ENCODE results near the gene CFAP99. TPM values are rescaled to one million over a fixed set of nuclear protein-coding genes. Genes with fewer than 3 reads are reported as not detected.

The CFAP99 gene
- total and polyA plus RNA-seq, 4 donors: 0.20 to 6.4 (median 5.9) TPM

DNA sequence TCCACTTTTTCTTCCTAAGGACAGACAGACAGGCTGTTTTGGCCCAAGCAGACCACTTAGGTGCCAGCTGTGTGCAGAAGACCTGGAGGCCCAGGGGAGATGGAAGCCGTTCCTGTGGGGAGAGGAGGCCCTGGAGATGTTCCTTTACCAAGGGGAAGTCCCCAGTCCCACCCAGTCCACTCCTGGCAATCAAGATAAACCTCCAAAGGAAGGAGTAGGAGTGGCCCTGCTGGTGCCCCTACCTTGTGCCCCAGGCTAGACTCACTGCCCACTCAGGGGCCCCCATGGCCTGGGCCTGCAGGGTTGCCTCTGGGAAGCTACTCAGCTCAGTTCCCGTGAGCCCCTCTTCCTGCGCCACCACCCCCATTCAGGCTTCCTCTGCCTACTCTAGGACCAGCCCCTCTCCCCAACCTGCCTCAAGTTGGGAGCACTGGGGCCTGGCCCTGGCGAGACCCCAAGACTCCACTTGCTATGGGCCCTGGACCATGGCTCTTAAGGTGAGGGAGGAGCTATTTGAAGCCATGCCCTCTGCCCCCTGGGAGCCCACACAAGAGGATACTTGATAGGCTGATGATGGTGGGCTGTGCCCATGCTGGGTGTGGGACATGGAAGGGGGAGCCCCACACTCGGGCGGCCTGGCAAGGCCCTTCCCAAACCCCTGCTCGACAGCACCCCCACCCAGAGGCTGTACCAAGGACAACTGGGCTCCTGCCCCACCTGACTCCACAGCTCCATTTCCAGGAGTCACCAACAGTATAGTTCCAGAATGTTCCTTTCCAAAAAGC is 25.4 kb downstream of the CFAP99 start:
- DNase-seq (ENCODE audit: low read depth in 4 of 6, low spot score in 6 of 6): no peak
- H3K36me3 ChIP-seq (ENCODE audit: control insufficient read depth, insufficient read depth, low read length): peaks cover 4% of the 10 kb centered on the region
- H3K9me3 ChIP-seq (ENCODE audit: control insufficient read depth, insufficient read depth, low read length): no peaks in the 10 kb centered on the region
- WGBS (ENCODE audit: insufficient coverage): 77% methylated on average over 4 of the region's 7 CpGs
- no peak overlapping the region for H3K27ac ChIP-seq (ENCODE audit: low read depth, low read length)
- H3K4me1 ChIP-seq (ENCODE audit: control insufficient read depth, insufficient read depth, low read length): no peaks in the 10 kb centered on the region
- no peak overlapping the region for H3K4me3 ChIP-seq (ENCODE audit: low read depth, low read length)
- no peaks in the 10 kb centered on the region for H3K27me3 ChIP-seq (ENCODE audit: control insufficient read depth, insufficient read depth, low read length)

DNA sequence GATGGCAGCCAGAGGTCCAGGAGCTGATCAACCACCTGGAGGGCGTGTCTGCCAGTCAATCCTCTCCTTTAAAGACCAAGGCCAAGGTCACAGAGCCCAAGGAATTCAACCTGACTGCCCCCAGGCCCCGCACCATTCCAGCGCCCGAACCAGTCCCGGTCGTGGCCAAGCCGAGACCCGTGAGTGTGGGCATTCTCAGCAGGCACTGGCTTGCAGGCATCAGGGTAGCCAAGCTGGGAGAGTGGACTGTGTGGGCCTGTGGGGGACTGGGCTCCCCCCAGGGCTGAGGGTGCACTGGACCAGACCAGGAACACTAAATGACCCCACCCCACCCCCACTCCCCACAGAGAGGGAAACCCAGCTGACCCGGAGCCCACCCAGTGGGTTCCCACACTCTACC is 26.4 kb downstream of the CFAP99 start:
- peaks cover 6% of the 10 kb centered on the region for H3K36me3 ChIP-seq (ENCODE audit: control insufficient read depth, insufficient read depth, low read length)
- H3K27ac ChIP-seq (ENCODE audit: low read depth, low read length): no peak overlapping the region
- H3K9me3 ChIP-seq (ENCODE audit: control insufficient read depth, insufficient read depth, low read length): no peaks in the 10 kb centered on the region
- 89% methylated on average over 7 of the region's 9 CpGs for WGBS (ENCODE audit: insufficient coverage)
- H3K4me1 ChIP-seq (ENCODE audit: control insufficient read depth, insufficient read depth, low read length): no peaks in the 10 kb centered on the region
- H3K27me3 ChIP-seq (ENCODE audit: control insufficient read depth, insufficient read depth, low read length): no peaks in the 10 kb centered on the region
- no peak for DNase-seq (ENCODE audit: low read depth in 4 of 6, low spot score in 6 of 6)
- no peak overlapping the region for H3K4me3 ChIP-seq (ENCODE audit: low read depth, low read length)

DNA sequence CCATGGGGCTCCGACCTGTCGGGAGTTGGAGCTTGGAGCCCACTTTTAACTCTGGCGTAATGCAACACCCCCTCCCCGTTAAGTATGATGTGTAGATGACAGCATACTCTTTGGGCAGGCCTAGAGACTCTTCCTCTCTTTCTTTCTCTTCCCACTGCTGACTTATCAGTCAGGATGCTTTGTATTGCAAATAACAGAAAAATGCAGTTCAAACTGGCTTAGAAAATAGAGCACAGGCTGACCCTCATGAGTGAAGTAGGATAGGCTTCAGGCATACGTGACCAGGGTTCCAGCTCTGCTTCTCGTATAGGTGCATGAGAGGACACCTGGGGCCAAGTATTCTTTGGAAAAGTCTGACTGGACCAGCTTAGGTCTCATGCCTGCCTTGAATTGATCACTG is 26.8 kb downstream of the CFAP99 start:
- WGBS (ENCODE audit: insufficient coverage): 91% methylated on average over 3 of the region's 6 CpGs
- H3K4me3 ChIP-seq (ENCODE audit: low read depth, low read length): no peak overlapping the region
- no peaks in the 10 kb centered on the region for H3K9me3 ChIP-seq (ENCODE audit: control insufficient read depth, insufficient read depth, low read length)
- peaks cover 10% of the 10 kb centered on the region for H3K36me3 ChIP-seq (ENCODE audit: control insufficient read depth, insufficient read depth, low read length)
- DNase-seq (ENCODE audit: low read depth in 4 of 6, low spot score in 6 of 6): no peak
- H3K27me3 ChIP-seq (ENCODE audit: control insufficient read depth, insufficient read depth, low read length): no peaks in the 10 kb centered on the region
- no peak overlapping the region for H3K27ac ChIP-seq (ENCODE audit: low read depth, low read length)
- no peaks in the 10 kb centered on the region for H3K4me1 ChIP-seq (ENCODE audit: control insufficient read depth, insufficient read depth, low read length)

DNA sequence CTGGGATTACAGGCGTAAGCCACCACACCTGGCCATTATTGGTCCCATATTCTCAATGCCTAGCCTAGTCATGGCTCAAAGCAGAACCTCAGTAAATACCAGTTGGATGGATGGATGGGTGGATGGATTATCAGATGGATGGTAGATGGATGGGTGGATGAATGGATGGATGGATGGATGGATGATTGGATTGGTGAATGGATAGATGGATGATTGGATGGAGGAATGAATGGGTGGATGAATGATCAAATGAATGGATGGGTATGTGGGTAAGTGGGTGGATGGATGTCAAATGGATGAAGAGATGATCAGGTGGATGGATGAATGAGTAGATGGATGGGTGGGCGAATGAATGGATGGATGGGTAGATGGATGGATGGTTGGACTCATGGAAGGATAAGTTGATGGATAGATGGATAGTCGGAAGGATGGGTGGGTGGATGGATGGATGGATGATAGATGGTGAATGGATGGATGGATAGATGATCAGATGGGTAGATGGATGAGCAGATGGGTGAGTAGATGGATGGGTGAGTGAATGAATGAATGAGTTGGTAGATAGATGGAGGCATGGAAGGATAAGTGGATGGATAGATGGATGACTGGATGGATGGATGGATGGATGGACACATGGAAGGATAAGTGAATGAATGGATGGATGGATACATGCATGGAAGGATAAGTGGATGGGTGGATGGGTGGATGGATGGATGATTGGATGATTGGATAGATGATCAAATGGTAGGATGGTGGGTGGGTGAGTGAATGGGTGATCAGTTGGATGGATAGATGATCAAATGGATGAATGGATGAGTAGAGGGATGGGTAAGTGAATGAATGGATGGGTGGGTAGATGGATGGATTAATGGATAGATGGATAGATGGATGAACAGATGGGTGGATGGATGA is 28.2 kb downstream of the CFAP99 start:
- Histone ChIP-seq H3K27ac (ENCODE audit: low read depth, low read length) (no peak overlapping the region), H3K4me1 (ENCODE audit: control insufficient read depth, insufficient read depth, low read length) (no peaks in the 10 kb centered on the region), H3K36me3 (ENCODE audit: control insufficient read depth, insufficient read depth, low read length) (peaks cover 10% of the 10 kb centered on the region), H3K27me3 (ENCODE audit: control insufficient read depth, insufficient read depth, low read length) (no peaks in the 10 kb centered on the region), H3K9me3 (ENCODE audit: control insufficient read depth, insufficient read depth, low read length) (no peaks in the 10 kb centered on the region), H3K4me3 (ENCODE audit: low read depth, low read length) (no peak overlapping the region)
- no peak for DNase-seq (ENCODE audit: low read depth in 4 of 6, low spot score in 6 of 6)
- 87% methylated on average over 2 of the region's 3 CpGs for WGBS (ENCODE audit: insufficient coverage)

DNA sequence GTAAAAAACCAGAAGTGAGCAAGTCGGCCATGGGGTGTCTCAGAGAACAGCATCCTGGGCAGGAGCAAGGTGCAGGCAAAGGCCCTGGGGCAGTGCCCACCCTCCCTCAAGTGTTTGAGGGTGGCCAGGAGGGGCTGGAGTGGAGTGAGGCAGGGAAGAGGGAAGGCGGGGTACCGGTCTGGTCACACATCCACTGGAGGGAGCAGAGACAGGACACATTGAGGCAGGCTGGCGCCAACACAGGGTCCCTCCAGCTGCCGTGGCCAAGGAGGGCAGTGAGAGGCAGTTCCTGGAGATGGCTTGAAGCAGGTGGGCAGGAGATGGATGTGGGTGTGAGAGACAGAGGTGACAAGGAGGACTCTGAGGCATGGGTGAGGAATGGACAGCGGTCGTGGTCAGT is 29.8 kb downstream of the CFAP99 start:
- Histone ChIP-seq H3K9me3 (ENCODE audit: control insufficient read depth, insufficient read depth, low read length) (no peaks in the 10 kb centered on the region), H3K4me1 (ENCODE audit: control insufficient read depth, insufficient read depth, low read length) (no peaks in the 10 kb centered on the region), H3K27ac (ENCODE audit: low read depth, low read length) (no peak overlapping the region), H3K27me3 (ENCODE audit: control insufficient read depth, insufficient read depth, low read length) (no peaks in the 10 kb centered on the region), H3K4me3 (ENCODE audit: low read depth, low read length) (no peak overlapping the region), H3K36me3 (ENCODE audit: control insufficient read depth, insufficient read depth, low read length) (peaks cover 10% of the 10 kb centered on the region)
- 90% methylated on average over 7 of the region's 7 CpGs for WGBS (ENCODE audit: insufficient coverage)
- DNase-seq (ENCODE audit: low read depth in 4 of 6, low spot score in 6 of 6): no peak

DNA sequence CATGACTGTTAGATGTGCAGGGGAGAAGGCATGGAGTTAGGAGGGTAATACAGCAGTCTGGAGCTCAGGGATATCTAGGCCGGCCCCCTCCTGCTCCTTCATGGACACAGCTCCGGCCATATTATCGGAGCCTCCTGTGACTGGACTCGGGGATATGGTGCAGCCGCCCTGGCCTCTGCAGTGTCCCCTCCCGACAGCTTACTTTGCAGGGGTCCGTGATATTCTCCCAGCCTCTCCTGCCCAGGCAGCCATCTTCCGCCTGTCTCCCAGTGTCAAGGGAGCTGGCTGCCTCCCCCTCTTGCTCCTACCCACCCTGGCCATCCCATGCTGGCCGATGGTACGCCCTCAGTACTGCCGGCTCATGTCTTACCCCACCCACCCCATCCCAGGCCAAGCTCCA is 30.3 kb downstream of the CFAP99 start:
- Histone ChIP-seq H3K27me3 (ENCODE audit: control insufficient read depth, insufficient read depth, low read length) (no peaks in the 10 kb centered on the region), H3K9me3 (ENCODE audit: control insufficient read depth, insufficient read depth, low read length) (no peaks in the 10 kb centered on the region), H3K4me3 (ENCODE audit: low read depth, low read length) (no peak overlapping the region), H3K4me1 (ENCODE audit: control insufficient read depth, insufficient read depth, low read length) (no peaks in the 10 kb centered on the region), H3K36me3 (ENCODE audit: control insufficient read depth, insufficient read depth, low read length) (peaks cover 10% of the 10 kb centered on the region), H3K27ac (ENCODE audit: low read depth, low read length) (no peak overlapping the region)
- 90% methylated on average over 11 of the region's 11 CpGs for WGBS (ENCODE audit: insufficient coverage)
- DNase-seq (ENCODE audit: low read depth in 4 of 6, low spot score in 6 of 6): no peak

DNA sequence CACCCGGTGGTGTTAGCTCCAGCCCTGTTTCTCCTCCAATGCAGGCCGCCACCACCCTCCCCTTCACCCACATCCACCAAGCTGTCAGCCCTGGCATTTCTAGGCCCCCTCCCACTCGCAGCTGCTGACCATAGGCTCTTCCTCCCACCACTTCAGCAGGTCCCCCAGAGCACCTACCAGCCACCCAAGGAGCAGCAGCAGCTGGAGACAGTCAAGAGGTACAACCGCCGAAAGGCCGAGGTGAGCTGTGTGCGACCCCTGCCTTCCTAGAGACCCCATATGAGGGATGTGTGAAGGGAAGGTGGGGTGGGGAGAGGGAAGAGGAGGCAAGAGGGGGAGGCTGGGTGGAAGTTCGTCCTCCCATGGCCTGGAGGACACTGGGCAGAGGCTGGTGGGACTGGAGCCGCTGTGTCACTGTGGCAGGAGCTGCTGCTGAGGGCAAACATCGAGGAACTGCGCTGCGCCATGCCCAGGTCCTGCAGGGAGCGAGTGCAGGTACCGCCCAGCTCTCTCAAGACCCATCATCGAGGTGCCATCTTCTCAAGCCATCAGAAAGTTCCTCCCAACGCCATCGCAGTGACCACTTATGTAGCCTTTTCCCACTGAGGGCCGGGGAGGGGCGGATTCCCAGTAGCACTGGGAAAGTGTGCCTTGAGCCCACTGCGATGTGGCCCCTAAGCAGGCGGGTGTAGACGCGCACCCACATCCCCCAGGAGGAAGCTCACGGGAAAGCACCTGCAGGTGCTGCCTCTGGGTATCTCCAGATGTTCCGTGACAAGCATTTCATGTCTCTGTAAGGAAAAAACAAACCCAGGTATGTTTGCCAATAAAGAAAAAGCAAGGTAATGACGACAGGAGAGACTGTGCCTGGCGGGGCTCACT is 31.0 kb downstream of the CFAP99 start:
- no peak for DNase-seq (ENCODE audit: low read depth in 4 of 6, low spot score in 6 of 6)
- H3K27ac ChIP-seq (ENCODE audit: low read depth, low read length): no peak overlapping the region
- H3K4me1 ChIP-seq (ENCODE audit: control insufficient read depth, insufficient read depth, low read length): no peaks in the 10 kb centered on the region
- no peaks in the 10 kb centered on the region for H3K27me3 ChIP-seq (ENCODE audit: control insufficient read depth, insufficient read depth, low read length)
- H3K36me3 ChIP-seq (ENCODE audit: control insufficient read depth, insufficient read depth, low read length): peaks cover 10% of the 10 kb centered on the region
- H3K9me3 ChIP-seq (ENCODE audit: control insufficient read depth, insufficient read depth, low read length): no peaks in the 10 kb centered on the region
- no peak overlapping the region for H3K4me3 ChIP-seq (ENCODE audit: low read depth, low read length)
- 90% methylated on average over 27 of the region's 27 CpGs for WGBS (ENCODE audit: insufficient coverage)

DNA sequence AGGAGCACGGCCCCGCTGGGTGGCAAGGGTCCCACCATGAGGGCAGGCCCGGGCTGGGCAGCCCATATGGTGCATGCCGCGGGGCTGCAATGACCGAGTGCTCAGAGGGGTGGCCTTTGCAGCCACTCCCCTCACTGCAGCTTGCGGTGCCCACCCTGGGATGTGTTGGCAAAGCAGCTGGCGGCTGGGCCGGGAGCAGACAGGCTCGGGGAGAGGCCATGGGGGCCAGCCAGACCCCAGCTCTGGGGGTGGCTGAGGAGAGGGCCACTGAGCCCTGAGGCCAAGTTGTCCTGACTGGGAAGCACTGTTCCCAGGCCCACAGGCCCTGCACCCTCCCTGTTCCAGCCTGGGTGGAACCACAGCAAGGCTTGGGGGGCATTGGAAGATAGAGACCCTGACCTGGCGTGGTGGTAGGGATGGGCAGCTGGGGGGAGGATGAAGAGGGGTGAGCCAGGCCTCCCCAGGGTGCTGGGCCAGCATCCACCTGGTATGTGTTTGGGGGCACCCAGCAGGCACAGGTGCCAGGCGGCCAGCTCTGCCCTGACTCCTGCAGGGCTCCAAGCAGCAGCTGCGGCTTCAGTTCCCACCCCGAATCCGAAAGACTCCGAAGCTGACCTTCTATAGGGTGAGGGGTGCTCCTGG is 31.8 kb downstream of the CFAP99 start:
- Histone ChIP-seq H3K4me3 (ENCODE audit: low read depth, low read length) (no peak overlapping the region), H3K36me3 (ENCODE audit: control insufficient read depth, insufficient read depth, low read length) (peaks cover 6% of the 10 kb centered on the region), H3K27me3 (ENCODE audit: control insufficient read depth, insufficient read depth, low read length) (no peaks in the 10 kb centered on the region), H3K9me3 (ENCODE audit: control insufficient read depth, insufficient read depth, low read length) (no peaks in the 10 kb centered on the region), H3K27ac (ENCODE audit: low read depth, low read length) (no peak overlapping the region), H3K4me1 (ENCODE audit: control insufficient read depth, insufficient read depth, low read length) (no peaks in the 10 kb centered on the region)
- DNase-seq (ENCODE audit: low read depth in 4 of 6, low spot score in 6 of 6): no peak
- 87% methylated on average over 16 of the region's 16 CpGs for WGBS (ENCODE audit: insufficient coverage)

DNA sequence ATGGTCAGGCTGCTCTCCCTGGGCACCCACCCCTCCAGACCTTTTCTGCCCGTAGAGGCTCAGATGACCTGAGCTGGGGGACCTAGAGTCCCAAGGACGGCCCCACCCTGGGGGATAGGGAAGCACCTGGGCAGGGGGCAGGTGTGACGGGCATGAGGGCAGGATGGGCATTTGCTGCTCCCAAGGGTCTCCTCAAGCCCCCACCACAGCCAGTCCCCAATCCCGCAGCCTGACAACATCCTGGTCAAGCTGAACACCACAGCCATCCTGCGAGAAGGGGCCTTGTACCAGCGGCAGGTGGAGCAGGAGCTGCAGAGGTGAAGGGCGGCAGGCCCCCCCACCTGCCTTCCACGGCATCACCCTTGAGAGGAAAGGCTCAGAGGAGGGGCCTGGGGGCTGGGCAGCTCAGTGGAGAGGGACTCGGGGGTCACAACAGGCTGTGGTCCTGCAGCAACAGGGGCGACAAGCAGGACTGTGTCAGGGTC is 32.3 kb downstream of the CFAP99 start:
- H3K4me3 ChIP-seq (ENCODE audit: low read depth, low read length): no peak overlapping the region
- WGBS (ENCODE audit: insufficient coverage): 81% methylated on average over 9 of the region's 10 CpGs
- H3K27me3 ChIP-seq (ENCODE audit: control insufficient read depth, insufficient read depth, low read length): no peaks in the 10 kb centered on the region
- H3K36me3 ChIP-seq (ENCODE audit: control insufficient read depth, insufficient read depth, low read length): peaks cover 6% of the 10 kb centered on the region
- H3K9me3 ChIP-seq (ENCODE audit: control insufficient read depth, insufficient read depth, low read length): no peaks in the 10 kb centered on the region
- H3K4me1 ChIP-seq (ENCODE audit: control insufficient read depth, insufficient read depth, low read length): no peaks in the 10 kb centered on the region
- no peak overlapping the region for H3K27ac ChIP-seq (ENCODE audit: low read depth, low read length)
- no peak for DNase-seq (ENCODE audit: low read depth in 4 of 6, low spot score in 6 of 6)

Data from spinal cord (tissue), 10 donors.